HUDEP-2 (cell line): ENCODE measurements around the gene GCNT2.
"Not testable (repeated sequence)": the region's sequence is repeated elsewhere in the genome, so short reads cannot be mapped to it uniquely, and the experiment has no call there.

Experiments used
- DNase-seq, 76 experiments: peaks; one replicate each; lab custom pipeline; 2025; ENCODE audit not compliant: unreplicated experiment in 76 of 76; lab: John Stamatoyannopoulos, UW

Gene GCNT2

DNA sequence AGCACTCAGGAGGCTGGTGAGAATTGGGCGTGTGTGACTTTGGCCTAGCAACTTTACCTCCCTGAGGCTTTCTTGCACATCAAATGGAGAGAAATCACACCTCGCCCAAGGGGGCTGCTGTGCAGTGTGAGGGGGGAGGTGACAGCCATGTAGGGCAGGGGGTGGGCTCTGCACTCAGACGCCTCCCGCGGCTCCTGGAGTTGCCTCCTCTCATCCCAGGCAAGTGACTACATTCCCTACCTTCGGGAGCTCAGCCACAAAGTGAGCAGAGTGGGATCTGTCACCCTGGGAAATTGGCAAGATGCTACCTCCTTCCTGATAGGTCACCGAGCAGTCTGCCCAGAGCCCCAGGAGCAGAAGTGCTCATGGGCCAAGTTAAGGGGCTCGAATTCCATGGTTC lies 56.0 kb downstream of the GCNT2 start:
- no peak for DNase-seq

GRCh38 chr6:10578723-10579122 lies 57.6 kb downstream of the GCNT2 start:
- peak in 7 of 76 experiments; percentile 8 to 51 (median 30) for DNase-seq

- DNase-seq: no peak
Observed at GRCh38 chr6:10579803-10580202, 58.7 kb downstream of the GCNT2 start.

GRCh38 chr6:10580570-10580969 lies 59.4 kb downstream of the GCNT2 start:
- no peak for DNase-seq

GRCh38 chr6:10581402-10581801 lies 60.3 kb downstream of the GCNT2 start:
- DNase-seq: not testable (repeated sequence)

GRCh38 chr6:10582774-10583508 lies 61.8 kb downstream of the GCNT2 start:
- DNase-seq: no peak

DNA sequence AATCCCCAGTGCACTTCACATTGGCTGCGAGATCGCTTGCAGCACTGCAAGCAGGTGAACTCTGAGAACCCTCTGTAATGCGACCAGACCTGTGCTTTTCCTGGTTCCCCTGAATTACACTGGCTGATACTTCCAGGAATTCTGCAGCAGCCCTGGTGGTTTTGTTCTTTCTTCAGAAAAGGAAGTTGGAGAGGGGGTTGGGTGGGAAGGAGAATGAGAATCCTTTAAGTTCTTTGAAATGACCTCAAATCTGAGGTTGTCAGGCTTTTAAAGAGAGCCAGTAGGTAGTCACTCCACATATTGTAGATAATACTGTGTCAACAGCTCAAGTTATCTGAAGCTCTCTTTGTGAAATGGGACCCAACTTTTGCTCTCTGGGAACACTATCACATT lies 62.4 kb downstream of the GCNT2 start:
- DNase-seq: no peak

- no peak for DNase-seq
Observed at GRCh38 chr6:10584607-10585006, 63.5 kb downstream of the GCNT2 start.

GRCh38 chr6:10585209-10585845 lies 64.2 kb downstream of the GCNT2 start:
- DNase-seq: peak in 41 of 76 experiments; percentile 8 to 75 (median 33)

DNA sequence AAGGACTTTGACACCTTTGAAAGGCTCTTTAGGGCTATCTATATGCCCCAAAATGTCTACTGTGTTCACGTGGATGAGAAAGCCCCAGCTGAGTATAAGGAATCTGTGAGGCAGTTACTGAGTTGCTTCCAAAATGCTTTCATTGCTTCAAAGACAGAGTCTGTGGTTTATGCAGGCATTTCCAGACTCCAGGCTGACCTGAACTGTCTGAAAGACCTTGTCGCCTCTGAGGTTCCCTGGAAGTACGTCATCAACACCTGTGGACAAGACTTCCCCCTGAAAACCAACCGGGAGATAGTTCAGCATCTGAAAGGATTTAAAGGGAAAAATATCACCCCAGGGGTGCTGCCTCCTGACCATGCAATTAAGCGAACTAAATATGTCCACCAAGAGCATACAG lies 65.2 kb downstream of the GCNT2 start:
- DNase-seq: no peak

- no peak for DNase-seq
Observed at GRCh38 chr6:10587656-10588406, 66.7 kb downstream of the GCNT2 start.

GRCh38 chr6:10588562-10589428 lies 67.6 kb downstream of the GCNT2 start:
- DNase-seq: no peak

DNA sequence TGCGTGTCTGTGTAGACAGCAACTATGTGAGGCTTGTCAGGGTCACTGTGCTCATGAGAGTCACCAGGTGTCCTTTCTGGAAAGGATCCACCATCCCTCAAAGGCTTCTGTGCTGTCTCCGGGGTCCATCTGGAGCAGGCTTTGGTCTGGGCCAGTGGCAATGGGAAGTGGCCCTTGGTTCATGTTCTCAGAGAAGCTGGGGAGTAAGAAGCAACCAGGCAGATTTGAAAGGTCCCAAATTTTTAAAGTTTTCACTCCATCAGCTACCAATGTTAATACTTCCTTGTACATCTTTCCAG lies 68.2 kb downstream of the GCNT2 start:
- no peak for DNase-seq

GRCh38 chr6:10589983-10590382 lies 68.8 kb downstream of the GCNT2 start:
- DNase-seq: no peak

GRCh38 chr6:10591422-10592160 lies 70.4 kb downstream of the GCNT2 start:
- DNase-seq: no peak

DNA sequence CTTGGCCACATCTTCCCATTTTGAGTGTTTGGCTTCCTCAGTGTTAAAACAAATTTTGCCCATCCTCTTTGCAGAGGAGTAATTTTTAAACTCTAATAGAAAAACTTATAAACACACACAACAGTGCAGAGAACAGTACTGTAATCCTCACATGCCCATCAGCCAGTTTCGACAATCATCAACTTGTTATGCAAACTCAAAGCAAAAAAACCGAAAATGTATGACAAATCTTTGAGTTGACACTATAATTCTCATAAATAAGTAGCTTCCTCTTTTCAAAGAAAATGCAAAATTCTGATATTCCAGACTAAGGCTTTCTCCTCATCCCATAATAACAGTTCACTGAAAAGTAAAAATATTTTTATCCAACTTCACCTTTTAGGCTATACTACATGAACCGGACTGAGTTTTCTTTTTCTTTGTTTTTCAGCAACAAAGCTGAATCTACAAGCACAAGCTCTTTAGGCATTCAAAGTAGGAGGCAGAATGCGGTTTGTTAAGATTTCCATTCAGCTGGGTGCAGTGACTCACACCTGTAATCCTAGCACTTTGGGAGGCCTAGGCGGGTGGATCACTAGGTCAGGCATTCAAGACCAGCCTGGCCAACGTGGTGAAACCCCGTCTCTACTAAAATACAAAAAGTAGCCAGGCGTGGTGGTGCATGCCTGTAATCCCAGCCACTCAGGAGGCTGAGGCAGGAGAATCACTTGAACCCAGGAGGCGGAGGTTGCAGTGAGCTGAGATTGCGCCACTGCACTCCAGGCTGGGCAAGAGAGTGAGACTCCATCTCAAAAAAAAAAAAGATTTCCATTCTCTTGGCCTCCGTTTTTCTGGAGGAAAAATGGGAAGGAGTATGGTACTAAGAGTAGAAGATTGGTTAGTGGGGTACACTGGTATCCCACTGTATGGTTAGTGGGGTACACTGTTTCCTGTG lies 74.8 kb downstream of the GCNT2 start:
- DNase-seq: no peak

GRCh38 chr6:10597499-10598001 lies 76.4 kb downstream of the GCNT2 start:
- no peak for DNase-seq

DNA sequence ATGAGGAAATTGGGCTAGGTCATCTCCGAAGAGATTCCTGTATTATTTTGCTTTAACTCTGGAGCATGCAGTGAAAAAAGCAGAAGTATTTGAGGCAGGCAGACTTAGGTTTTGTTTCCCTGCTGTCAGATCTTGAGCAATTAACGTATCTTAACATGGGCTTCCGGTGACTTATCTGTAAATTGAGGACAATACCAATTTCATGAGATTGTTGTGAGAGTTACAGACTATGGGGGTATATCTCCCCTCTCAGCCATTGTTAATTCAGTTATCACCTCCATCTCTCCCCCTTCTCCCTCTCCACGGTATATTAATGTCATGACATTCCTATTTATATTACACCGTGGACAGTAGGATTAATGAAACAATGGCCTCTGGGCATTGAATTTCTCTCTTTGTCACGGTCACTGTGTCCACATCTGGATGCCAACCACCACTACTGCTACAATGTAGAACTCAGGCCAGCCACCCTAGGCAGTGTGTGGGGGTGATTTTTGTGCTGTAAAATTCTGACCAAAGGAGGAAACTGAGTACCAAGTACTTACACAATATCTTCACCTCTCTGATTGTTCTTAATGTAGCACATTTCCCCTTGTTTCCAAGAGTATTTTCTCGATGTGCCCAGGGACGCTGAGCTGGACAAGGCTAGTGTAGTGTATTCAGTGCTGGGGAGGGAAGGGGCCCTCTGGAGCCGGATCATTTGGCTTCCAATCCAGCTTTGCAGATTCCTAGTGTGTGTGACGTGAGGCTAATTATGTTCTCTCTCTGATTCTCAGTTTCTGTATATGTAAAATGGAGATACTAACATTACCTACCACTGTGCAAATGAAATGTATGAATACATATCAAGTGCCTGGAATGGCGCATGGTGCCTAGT lies 77.2 kb downstream of the GCNT2 start:
- no peak for DNase-seq
